Measurements from ENCODE around the gene SCGB1D1.

SCGB1D1 gene

DNA sequence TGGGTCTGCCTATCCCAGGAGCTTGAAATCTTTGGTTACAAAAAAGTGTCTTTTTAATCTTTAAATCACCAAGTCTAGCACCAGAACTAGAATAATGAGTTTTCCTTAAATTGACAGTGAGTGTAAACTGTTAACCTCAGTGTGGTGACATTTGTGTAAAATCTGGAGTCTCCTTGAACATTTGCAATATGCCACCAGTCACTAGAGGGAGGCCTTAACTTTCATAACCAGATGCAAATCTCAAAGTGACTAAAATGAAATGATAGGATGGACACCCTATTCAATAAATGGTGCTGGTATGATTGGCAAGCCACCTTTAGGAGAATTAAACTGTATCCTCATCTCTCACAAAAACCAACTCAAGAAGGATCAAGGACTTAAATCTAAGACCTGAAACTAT, 43.7 kb downstream of the SCGB1D1 start:
- no peak for DNase-seq (ENCODE audit: low spot score)

DNA sequence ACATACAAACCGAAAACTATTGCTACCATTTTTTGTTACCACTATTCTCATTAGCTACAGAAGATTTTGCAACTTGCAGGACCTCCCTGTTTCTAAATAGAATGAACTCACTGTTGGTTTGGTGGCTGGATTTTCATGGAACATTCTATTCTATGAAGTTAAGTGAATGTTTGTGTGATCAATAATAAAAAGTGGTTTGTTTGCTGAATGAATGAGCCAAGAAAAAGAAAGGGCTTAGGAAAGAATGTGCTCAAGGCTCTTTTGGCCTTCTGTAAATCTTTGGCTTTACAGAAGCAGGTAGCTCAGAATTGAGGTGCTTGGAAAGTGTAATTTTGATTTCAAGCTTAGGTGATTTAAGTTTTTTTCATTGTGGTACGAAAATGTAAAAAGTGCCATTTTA, 46.2 kb downstream of the SCGB1D1 start:
- no peak for DNase-seq (ENCODE audit: low spot score)

DNA sequence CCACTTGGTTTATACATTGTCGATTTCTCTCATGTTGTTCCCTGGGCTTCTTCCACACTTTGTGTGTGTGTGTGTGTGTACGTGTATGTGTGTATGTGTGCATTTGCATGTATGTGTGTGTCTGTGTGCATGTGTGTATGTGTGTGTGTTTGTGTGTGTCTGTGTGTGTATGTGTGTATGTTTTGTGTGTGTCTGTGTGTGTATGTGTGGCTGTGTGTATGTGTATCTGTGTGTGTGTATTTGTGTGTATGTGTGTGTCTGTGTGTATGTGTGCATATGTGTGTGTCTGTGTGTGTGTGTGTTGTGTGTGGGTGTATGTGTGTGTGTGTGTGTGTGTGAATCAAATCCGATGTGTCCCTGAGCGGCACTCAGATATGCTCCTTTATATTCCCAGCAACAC, 47.5 kb downstream of the SCGB1D1 start:
- no peak for DNase-seq (ENCODE audit: low spot score)

DNA sequence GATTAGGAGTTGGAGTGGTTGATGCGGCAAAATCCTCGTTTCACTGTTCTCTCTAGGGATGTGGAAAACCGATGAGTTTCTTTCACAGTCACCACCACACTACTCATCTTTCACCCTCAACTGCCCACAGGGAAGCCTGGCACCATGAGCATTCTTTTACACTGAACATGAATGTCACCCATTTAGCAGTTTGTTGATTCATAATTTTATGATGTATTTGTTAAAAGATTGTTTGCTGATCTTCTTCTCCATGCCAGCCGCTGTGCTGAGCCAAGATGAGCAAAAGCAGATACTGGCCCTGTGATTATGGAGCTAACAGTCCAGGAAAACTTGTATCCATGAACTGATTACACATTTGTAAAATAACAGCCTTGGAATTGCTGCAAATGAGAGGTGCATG, 48.1 kb downstream of the SCGB1D1 start:
- no peak for DNase-seq (ENCODE audit: low spot score)

DNA sequence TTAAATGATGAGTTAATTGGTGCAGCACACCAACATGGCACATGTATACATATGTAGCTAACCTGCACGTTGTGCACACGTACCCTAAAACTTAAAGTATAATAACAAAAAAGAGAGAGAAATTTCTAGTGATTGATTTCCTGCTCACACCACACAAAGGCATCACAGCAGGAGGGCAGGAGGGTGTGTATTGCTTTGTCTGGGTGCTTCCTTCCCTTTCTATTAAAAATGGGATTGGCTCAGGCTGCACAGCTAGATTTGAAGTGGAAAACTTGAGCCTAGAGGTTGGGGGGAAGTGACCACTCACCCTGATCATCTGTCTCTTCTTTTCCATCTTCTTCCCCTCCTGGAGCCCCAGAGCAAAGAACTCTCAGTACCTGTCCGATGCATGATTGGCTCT, 51.1 kb downstream of the SCGB1D1 start:
- no peak for DNase-seq (ENCODE audit: low spot score)

DNA sequence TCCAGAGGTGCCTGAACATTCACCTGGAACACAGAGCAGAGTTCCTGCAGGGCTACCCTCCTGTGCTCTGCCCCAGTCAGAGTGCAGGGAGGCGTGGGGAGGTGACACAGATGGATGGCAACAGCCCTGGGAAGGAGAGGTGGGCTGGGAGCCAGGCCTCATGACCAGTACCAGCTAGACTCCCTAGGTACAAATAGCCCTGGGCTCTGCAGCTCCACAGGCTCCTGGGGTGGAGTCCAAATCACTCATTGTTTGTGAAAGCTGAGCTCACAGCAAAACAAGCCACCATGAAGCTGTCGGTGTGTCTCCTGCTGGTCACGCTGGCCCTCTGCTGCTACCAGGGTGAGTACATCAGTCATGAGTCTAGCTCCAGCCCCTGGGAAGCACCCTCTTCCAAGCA, 52.0 kb downstream of the SCGB1D1 start, which contains the start of gene SCGB1D2:
Gene SCGB1D2, plus strand, starts transcription at position 219 of the 400 bp plus-strand sequence. Its CDS starts 69 bp downstream, at position 288.
- DNase-seq (ENCODE audit: low spot score), result no peak
